Left cardiac atrium (tissue), 4 donors: ENCODE results near the gene RASAL1. TPM values are rescaled to one million over a fixed set of nuclear protein-coding genes. Genes with fewer than 3 reads are reported as not detected.
"Not testable (repeated sequence)": the region's sequence is repeated elsewhere in the genome, so short reads cannot be mapped to it uniquely, and the experiment has no call there.

ENCODE experiments used
- ATAC-seq, 2 donors: fragments of 200-7000 bp; cut with Tn5 transposase; one replicate each; pipeline ENCODE4 v1.9.1; 2020; ENCODE audit warnings: mild to moderate bottlenecking in 2 of 2, moderate library complexity in 2 of 2
- DNase-seq: peaks from one replicate; pipeline ENCODE4 v3.0.0-alpha.2; 2020
- intact Hi-C, 2 donors: fragments of 100-400 bp; cut with DNase I; formaldehyde crosslinking; loops; one replicate each; pipeline versions ENCODE4 v1.14.1 to v1.15.1; 2022 to 2023
- total RNA-seq, 2 donors: library from RNA; stranded (reverse); fragmentation: NEBNext Ultra II Directional; extraction: Animal tissue kit (Norgen Biotek cat#: 25700); gene quantifications; one replicate each; pipeline ENCODE4 v1.2.1, GENCODE V29; 2021
- donor health status: DM: no; HTN: yes; CAD: no.
- donor health status: DM: no; HTN: yes; CAD: no; lungs with severe emphysema.
- donor health status: DM: yes; HTN: yes; CAD: no.
- donor health status: Dilated cardiomyopathy.

RASAL1 gene
- total RNA-seq, 2 donors from 2014 or later: not detected

DNA sequence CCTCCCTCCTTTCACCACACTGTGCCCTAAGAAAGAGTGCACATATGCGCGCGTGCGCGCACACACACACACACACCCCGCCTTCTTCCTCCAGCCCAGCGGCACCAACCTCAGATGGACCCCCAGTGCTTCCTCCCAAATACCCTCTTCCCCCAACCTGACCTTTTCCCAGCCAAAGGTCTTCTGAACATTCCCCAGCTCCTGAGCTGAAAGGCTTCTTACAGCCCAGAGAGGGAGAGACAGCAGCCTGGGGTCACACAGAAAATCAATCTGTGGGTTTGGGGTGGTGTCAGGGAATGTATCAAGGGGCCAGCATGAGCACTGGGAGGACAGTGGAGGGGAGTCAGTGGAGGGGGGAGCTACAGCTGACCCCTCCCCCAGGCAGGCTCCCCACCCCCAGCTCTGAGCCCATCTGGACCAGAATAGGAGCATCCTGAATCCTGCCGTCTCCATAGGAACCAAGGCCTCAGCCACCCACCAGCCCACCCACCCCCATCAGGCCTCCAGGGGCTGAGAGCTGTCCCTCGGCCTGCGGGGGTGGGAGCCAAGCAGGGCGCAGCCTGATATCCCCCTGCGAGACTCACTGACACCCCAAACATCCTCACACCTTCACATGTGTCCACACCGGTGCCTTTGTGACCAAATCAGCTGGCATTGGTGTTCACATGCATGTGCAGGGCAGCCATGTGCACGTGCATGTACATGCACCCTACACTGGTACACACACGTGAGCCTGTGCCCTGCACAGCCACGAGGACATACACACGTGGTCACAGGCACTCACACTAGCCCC, 5.7 kb downstream of the RASAL1 start:
- intact Hi-C loops: no loop called here
- ATAC-seq (no peak), DNase-seq (no peak)

DNA sequence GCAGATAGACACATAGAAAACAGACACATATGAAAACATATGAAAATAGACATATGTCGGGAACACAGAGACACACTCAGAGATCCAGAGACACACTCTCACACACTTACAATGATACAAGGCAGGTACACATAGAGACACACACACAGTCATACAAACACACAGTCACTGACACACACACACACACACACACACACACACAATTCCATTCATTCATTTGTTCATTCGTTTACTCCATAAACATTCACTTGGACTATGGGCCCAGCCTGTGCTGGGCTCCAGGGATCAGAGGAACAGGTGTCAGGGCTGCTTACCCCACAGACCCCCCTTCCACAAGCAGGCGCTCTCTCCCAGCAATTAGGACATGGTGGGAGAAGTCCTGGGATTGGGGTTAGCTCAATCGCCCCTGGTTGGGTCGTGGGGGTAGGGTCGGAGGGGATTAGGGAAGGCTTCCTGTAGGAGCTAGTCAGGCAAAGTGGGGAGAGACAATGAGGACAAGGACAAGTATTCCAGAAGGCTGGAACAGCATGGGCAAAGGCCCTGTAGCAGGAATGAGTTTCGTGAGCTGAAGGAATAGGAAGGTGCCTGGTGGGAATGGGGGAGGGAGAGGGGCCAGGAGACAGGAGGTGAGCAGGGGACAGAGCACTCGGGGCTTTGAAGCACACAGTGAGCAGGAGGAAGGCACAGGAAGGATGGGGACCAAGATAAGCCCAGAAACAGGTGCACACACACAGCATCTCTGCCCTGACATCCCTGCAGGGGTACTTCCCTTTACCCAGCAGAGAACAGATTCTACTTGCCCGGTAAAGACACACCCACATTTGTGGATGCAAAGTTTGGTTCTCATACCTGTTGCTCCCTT, 6.5 kb downstream of the RASAL1 start:
- no peak for ATAC-seq

DNA sequence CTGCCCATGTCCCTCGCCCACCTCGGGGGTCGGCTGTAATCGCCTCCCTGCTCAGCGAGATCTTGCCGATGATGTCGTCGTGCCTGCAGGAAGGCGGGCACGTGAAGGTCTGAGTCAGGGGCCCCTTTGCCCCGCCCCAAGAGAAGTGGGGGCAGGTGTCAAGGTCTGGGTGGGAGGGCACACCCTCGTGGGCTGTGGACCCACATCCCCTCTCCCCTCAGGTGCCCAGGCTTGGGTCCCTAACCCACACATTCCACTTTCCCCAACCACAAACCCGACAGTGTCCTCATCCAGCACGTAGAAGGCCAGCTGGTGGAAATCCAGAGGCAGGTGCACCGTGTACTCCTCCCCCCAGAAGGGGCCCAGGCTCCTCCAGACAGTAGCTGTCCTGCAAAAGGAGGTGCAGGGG, 7.8 kb downstream of the RASAL1 start:
- DNase-seq: no peak
- no peak for ATAC-seq
- intact Hi-C loops: no loop called here

More for the DNA sequence above, 6.5 kb downstream of the RASAL1 start:
- no peak for DNase-seq
- intact Hi-C loops: no loop called here

DNA sequence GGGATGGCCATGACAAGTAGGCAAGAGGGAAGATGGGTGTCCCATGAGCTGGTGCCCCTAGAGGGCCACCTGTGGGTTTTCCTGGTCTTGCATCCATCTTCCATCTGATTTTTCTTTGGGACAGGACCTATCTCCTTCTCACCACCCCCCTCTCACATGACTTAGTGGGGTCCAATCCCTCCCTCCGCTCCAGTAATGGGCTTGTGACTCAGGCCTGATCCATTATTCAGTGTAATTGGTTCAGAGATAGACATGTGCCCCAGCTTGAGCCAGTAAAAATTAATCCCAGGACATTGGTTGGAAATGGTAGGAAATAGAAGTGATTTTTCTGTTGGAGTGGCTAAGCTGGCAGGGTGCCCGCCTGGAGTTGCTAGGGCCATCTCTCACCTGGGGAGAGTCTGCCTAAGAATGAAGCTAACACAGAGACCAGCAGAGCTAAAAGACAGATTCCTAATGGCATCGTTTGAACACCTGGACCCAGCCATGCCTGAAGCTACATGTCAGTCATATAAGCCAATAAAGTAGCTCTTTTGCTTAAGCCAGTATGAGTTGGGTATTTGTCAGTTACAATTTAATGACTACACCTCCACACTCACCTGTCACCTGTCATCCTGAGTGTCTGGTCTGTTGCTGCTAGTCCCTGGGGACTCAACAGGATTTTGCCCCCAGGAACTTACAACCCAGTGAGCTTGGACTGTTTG, 14.7 kb downstream of the RASAL1 start:
- ATAC-seq: no peak
- no peak for DNase-seq

DNA sequence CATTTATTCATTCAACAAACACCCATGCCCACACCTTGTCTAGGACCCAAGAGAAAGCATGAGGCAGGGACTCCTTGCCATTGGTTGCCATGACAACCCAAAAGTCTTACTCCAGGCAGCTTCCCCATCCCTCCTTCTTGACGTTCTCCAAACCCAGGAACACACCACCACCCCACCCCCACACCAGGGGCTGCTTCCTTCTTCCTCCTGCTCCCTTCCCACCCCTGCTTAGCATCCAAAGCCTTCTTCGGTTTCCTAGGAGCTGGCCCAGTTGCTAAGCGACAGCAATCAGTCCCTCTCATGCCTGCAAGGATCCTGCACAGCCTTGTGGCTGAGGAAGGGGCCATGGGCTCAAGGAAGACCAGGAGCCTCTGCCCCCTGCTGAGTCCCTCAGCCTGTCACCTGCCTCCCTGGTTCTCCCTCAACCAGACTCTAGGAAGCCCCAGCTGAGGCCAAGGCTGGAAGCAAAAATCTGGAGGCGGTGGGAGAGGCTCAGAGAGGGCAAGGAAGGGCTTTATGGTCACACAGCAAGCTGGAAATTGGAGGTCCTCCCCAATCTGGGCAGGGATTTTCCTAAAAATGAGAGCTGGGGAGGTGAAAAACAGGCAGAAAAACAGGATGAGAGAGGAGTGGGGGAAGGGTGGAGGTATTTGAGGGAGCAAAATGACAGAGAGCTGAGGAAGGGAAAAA, 15.4 kb downstream of the RASAL1 start:
- intact Hi-C loops: no loop called here
- ATAC-seq: no peak
- no peak for DNase-seq

More for the DNA sequence above, 14.7 kb downstream of the RASAL1 start:
- intact Hi-C loops: no loop called here

DNA sequence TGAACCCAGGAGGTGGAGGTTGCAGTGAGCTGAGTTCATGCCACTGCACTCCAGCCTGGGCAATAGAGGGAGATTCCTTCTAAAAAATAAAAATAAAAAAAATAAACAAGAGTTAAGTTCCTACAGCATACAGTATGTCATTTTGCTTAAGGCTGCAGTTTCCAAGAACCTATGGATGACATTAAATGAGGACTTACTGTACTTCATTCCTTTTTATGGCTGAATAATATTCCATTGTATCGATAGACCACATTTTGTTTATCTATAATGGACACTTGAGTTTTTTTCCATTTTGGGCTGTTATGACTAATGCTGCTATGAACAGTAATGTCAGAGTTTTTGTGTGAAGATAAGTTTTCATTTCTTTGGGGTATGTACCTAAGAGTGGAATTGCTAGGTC, 17.4 kb downstream of the RASAL1 start:
- no peak for ATAC-seq
- DNase-seq: no peak
- intact Hi-C loops: no loop called here

DNA sequence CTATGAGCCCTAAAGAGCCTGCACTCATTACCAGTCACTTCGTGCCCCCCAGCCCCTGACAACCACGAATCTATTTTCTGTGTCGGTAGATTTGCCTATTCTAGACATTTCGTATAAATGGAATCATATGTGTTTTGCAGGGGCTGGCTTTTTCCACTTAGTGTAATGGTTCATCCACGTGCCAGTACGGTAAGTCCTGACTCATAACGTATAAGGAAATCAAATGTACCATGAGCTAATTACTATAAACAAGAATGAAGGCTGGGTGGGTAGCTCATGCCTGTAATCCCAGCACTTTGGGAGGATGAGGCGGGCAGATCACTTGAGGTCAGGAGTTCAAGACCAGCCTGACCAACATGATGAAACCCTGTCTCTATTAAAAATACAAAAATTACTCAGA, 17.9 kb downstream of the RASAL1 start:
- intact Hi-C loops, DNase-seq, ATAC-seq: not testable (repeated sequence)

DNA sequence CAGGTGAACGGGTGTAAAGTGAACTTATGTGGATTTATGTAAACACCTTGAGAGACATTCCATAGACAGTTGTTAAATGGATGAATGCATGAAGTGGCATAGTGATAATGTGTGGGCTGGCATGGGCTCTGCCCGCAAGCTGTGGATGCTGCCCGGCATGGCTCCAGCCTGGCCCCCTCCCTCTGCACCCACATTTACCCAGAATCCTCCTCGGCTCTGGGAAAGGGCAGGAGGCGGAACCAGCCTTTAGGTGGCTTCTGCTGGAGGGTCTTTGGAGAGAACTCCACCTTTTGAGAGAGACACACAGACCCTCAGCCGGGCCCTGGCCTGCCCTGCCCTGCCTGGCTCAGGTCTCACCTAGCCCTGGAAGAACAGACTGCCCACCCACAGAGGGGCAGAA, 18.7 kb downstream of the RASAL1 start:
- DNase-seq (no peak), ATAC-seq (no peak)
- intact Hi-C loops: no loop called here

DNA sequence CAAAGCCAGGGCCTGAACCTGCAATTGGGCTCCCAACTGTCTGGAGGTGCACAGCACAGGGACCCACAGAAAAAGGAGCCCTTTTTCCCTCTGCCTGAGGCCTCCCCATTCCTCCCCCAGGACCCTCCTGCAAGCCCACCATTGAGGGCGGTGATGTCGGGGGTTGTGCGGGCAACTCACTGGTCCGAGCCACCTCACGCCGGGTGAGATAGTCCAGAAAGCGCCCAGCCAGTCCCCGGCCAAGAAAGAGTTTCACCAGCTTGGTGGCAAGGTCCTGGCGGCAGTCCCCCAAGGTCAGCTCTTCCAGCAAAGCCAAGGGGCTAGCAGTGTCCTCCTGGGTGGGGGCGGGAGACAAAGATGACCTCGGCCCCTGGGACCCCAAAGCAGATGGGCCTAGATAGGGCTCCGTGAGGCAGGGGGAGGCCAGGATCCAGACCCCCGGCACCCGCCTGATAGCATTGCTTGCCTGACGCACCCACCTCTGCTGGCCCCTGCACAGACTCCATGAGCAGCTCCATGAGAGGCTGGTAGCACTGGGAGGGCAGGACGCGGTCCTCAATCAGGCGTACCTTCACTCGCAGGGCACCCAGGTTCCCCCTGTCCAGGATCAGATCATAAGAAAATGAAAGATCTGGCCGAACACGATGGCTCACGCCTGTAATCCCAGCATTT, 20.0 kb downstream of the RASAL1 start:
- no peak for ATAC-seq
- intact Hi-C loops: no loop called here
- DNase-seq: no peak

DNA sequence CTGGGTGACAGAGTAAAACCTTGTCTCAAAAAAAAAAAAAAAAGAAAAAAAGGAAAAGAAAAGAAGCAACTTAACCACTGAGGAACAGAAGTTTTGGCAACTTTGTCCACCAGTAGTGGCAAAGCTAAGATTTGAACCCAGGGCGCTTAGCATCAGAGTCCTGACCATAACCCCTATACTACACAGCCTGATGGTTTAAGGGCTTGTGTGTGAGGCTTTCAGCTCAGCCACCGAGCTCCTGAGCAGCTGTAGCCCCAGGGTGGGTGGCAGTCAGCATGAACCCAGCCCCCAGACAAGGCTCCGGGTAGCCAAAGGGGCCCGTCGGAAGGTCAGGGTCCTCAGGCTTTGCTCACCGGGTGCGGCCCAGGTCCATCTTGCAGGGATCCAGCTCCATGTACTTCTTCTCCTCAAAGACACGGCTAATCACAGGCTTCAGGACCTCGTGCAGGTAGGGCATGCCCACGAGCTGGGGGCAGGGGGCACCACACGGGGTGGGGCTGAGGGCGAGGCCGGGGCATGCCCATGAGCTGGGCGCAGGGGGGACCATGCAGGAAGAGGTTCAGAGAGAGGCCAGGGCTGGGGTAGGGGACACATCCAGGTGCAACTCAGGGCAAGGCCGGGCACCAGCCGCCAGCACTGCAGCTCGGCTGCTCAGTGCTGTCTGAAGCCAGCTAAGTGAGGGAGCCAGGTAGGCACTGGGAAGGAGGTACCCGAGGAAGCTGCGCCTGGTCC, 20.9 kb downstream of the RASAL1 start:
- ATAC-seq (no peak), DNase-seq (no peak)
- intact Hi-C loops: no loop called here

DNA sequence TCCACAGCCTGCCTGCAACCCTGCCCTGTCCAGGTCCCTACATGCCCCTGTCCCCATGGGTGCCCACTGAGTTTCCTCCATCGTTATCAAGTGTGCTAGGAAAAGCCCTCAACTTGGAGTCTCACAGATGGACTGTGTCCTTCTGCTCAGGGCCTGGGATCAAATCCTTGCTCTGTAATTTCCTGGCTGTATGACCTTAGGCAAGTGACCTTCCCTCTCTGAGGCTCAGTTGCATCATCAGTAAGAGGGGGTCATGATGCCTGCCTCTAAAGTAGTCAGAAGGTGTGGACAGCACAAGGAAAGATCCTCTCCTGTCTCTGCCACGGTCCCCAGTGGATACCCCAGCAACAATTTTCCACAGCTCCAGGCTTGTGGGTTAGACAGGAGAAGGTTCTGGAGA, 22.2 kb downstream of the RASAL1 start:
- DNase-seq (no peak), ATAC-seq (no peak)
- intact Hi-C loops: no loop called here

DNA sequence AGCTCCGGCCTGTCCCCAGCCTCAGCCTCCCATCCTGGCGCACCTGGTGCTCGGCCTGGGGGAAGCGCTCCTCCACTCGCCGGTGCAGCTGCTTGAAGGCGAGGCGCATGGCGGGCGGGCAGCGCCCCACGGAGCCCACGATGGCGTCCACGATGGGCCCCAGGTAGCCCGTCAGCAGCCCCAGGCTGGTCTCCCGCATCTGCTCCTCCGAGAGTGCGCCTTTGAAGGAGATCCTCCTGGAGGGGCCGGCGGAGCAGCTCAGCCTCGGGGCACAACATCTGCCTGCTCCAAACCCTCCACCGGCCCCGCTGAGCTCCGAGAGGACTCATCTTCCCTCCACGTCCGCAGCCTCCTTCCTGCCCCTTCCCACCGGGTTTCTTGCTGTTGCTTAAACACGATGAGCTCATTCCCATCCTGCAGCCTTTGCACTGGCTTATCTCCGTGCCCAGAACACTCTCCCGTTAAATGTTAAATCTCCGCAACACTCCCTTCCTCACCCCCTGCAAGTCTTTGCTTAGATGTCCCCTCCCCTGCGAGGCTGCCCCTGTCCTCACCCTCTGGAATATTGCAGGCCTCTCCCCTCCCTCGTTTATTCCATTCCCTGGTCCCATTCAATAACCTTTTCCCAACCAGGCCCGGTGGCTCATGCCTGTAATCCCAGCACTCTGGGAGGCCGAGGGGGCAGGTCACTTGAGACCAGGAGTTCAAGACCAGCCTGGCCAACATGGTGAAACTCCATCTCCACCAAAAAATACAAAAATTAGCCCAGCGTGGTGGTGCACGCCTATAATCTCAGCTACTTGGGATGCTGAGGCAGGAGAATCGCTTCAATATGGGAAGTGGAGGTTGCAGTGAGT, 23.3 kb downstream of the RASAL1 start:
- DNase-seq (no peak), ATAC-seq (no peak)
- intact Hi-C loops: no loop called here

DNA sequence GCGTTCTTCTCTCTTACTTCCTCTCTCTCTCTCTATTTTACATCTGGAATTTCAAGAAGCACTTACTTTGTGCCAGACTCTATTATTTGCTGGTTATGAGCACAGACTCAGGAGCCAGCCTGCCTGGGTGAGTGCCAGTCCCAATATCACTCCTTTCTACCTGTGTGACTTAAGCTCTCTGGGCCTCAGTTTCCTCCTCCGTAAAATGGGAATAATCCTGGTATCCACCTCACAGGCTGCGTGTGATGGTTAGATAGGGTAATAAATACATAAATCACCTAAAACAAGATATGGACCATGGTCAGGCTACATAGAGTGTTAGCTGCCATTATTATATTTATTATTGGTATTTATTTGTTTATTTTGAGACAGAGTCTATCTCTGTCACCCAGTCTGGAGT, 24.3 kb downstream of the RASAL1 start:
- intact Hi-C loops: no loop called here
- DNase-seq (no peak), ATAC-seq (no peak)

DNA sequence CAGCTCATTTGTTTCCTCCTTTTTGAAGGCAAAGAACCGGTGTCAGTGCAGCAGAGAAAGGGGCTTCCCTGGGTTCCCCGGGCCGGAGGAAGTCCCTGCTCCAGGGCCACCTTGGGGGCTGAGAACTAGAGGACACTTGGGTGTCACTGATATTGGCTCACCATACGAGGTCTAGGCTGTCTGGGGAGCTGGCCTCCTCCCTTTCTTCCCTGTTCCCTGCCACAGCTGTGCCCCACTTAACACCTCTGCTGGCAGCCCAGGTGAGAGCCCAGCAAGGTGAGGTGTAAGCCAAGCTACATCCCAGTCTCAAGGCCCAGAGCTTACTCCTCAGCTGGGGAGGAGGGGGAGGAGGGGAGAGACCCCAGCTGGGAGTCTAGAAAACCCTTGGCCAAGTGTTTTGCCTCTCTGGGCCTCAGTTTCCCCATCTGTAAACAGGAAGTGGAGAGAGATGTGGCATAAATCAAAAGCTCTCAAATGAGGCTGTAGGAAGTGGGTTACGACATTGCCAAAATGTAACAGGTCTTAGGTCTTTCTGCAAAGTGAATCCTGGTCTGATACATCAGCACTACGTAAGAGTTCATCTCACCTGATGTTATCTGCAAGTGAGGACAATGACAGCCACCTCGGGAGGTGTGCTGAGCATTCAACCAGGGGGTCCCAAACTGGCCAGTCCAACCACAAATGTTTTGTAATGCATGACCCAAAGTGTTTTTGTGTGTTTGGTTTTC, 25.5 kb downstream of the RASAL1 start:
- ATAC-seq: no peak
- intact Hi-C loops: no loop called here
- no peak for DNase-seq

DNA sequence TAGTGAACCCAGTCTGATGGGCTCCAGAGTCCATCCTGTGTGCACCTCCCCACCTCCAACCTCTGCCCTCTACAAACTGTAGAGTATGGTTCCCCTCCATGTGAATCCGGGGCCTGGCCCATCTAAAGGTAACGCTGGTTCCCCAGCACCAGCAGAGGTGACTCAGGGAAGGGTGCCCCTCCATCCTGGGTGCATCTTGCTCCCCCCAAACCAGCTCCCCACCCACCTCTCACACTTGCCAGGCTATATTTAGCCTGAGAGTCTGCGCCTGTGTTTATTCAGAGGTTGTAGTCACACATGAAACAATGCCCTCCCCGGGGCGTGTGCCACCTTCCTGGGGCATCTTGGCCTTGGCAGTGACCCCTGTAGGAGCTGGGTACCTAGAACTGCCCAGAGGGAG, 26.2 kb downstream of the RASAL1 start:
- DNase-seq (no peak), ATAC-seq (no peak)

DNA sequence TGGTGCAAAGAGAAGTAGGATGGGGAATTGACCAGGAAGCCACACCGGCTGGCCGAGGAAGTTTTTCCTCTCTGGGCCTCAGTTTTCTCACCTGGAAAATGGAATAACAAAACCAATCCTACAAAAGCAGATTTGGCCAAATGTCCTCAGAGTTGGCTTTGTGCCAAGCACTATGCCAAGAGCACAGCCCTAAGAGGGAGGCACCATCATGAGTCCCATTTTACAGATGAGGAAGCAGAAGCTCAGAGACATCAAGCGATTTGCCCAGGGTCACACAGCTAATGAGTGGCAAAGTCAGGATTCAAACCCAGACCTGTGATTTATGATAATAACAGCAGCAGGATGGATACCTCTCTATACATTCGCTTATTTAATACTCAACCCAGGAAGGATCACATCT, 27.3 kb downstream of the RASAL1 start:
- no peak for DNase-seq
- intact Hi-C loops: no loop called here
- no peak for ATAC-seq

More for the DNA sequence above, 26.2 kb downstream of the RASAL1 start:
- intact Hi-C loops: no loop called here

DNA sequence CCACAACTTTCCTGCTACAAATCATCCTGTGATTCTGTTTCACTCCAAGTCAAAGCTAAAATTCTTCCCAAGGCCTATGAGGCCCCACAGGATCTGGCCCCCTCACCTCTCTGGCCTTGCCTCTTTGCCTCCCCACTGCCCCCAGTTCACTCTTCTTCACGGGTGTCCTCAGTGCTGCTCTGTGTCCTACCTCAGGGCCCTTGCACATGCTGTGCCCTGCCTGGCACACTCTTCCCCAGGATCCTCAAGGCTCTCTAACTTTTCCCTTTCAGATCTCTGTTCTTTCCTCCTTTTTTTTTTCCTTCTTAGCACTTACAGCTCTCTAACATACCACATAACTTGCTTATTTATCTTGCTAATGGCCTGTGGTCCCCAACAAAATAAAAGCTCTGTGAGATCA, 29.2 kb downstream of the RASAL1 start:
- intact Hi-C loops: no loop called here
- ATAC-seq: no peak
- DNase-seq: no peak
